IPS-18a (cell line): Measurements from ENCODE around the gene PIKFYVE.

ENCODE experiments used
- H3K27ac ChIP-seq: one replicate; pipeline ENCODE4 v1.5.1; 2013; ENCODE audit warnings: low read length
- H3K27me3 ChIP-seq: one replicate; pipeline ENCODE4 v1.6.1; 2013; ENCODE audit warnings: mild to moderate bottlenecking, low read length; ENCODE audit not compliant: control insufficient read depth, insufficient read depth
- H3K36me3 ChIP-seq: one replicate; pipeline ENCODE4 v1.6.1; 2013; ENCODE audit warnings: low read depth, low read length; ENCODE audit not compliant: control insufficient read depth
- H3K4me1 ChIP-seq: one replicate; pipeline ENCODE4 v1.6.1; 2013; ENCODE audit warnings: low read depth, low read length; ENCODE audit not compliant: control insufficient read depth
- H3K4me3 ChIP-seq: one replicate; pipeline ENCODE4 v1.5.1; 2013; ENCODE audit warnings: low read length
- H3K9ac ChIP-seq: one replicate; pipeline ENCODE4 v1.6.1; 2013; ENCODE audit warnings: mild to moderate bottlenecking, low read length, moderate library complexity
- H3K9me3 ChIP-seq: one replicate; pipeline ENCODE4 v1.6.1; 2013; ENCODE audit warnings: low read depth, low read length; ENCODE audit not compliant: control insufficient read depth

Gene PIKFYVE

DNA sequence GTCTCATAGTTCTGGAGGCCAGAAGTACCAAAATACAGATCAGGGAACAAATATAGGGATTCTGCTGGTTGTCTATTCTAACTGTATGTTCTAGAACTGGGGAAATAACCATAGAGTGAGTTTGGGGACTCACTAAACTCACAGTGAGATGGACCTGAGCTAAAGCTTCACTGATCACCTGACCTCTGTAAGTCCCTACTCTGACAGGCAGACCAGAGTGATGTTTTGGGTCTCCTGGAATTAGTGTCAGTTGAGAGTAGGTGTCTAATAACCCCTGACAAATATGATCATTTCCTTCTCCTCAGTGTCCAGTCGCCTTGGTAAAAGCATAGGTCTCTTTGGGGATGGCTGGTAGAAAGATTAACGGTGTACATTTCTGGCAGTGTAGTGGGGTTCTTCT lies 14.2 kb downstream of the PIKFYVE start:
- Histone ChIP-seq H3K27ac (no peak overlapping the region), H3K4me1 (no peaks in the 10 kb centered on the region), H3K9ac (no peak overlapping the region), H3K9me3 (no peaks in the 10 kb centered on the region), H3K27me3 (no peaks in the 10 kb centered on the region), H3K36me3 (peaks cover 80% of the 10 kb centered on the region), H3K4me3 (no peak overlapping the region)

- Histone ChIP-seq H3K27me3 (no peaks in the 10 kb centered on the region), H3K9me3 (no peaks in the 10 kb centered on the region), H3K4me3 (no peak overlapping the region), H3K9ac (no peak overlapping the region), H3K27ac (no peak overlapping the region), H3K4me1 (no peaks in the 10 kb centered on the region), H3K36me3 (peaks cover 79% of the 10 kb centered on the region)
Measured at GRCh38 chr2:208280933-208281332, 14.9 kb downstream of the PIKFYVE start.

GRCh38 chr2:208285853-208286252 lies 19.8 kb downstream of the PIKFYVE start:
- no peaks in the 10 kb centered on the region for H3K27me3 ChIP-seq
- peaks cover 60% of the 10 kb centered on the region for H3K36me3 ChIP-seq
- H3K4me3 ChIP-seq = no peak overlapping the region
- no peak overlapping the region for H3K9ac ChIP-seq
- no peaks in the 10 kb centered on the region for H3K4me1 ChIP-seq
- H3K27ac ChIP-seq = no peak overlapping the region
- no peaks in the 10 kb centered on the region for H3K9me3 ChIP-seq

GRCh38 chr2:208294482-208295024 lies 28.5 kb downstream of the PIKFYVE start:
- no peaks in the 10 kb centered on the region for H3K9me3 ChIP-seq
- H3K4me3 ChIP-seq = no peak overlapping the region
- no peak overlapping the region for H3K27ac ChIP-seq
- no peaks in the 10 kb centered on the region for H3K4me1 ChIP-seq
- H3K9ac ChIP-seq = no peak overlapping the region
- peaks cover 37% of the 10 kb centered on the region for H3K36me3 ChIP-seq
- no peaks in the 10 kb centered on the region for H3K27me3 ChIP-seq

- Histone ChIP-seq H3K4me1 (no peaks in the 10 kb centered on the region), H3K27me3 (no peaks in the 10 kb centered on the region), H3K36me3 (peaks cover 33% of the 10 kb centered on the region), H3K4me3 (no peak overlapping the region), H3K9me3 (no peaks in the 10 kb centered on the region), H3K27ac (no peak overlapping the region), H3K9ac (no peak overlapping the region)
Measured at GRCh38 chr2:208295834-208296233, 29.8 kb downstream of the PIKFYVE start.

DNA sequence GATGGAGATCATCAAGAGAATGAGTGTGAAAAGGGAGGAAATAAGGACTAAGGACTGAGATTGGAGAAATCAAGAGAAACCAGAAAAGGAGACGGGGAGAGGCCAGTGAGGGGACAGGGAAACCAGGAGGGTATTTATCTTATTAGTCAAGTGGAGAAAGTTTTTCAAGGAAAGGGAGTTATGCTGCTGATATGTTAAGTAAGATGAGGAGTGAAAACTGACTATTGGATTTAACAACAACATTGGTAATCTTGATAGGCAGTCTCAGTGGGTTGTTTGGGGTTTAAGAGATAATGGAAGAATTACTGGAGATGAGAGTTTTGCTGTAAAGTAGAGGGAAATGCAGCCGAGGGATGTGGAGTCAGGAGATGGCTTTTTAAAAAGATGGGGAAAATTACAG lies 30.6 kb downstream of the PIKFYVE start:
- Histone ChIP-seq H3K4me1 (no peaks in the 10 kb centered on the region), H3K36me3 (peaks cover 39% of the 10 kb centered on the region), H3K9ac (no peak overlapping the region), H3K27ac (no peak overlapping the region), H3K27me3 (no peaks in the 10 kb centered on the region), H3K4me3 (no peak overlapping the region), H3K9me3 (no peaks in the 10 kb centered on the region)

GRCh38 chr2:208297961-208298360 lies 31.9 kb downstream of the PIKFYVE start:
- Histone ChIP-seq H3K4me3 (no peak overlapping the region), H3K9ac (no peak overlapping the region), H3K9me3 (no peaks in the 10 kb centered on the region)

GRCh38 chr2:208300847-208301618 lies 35.0 kb downstream of the PIKFYVE start:
- Histone ChIP-seq H3K36me3 (peaks cover 64% of the 10 kb centered on the region), H3K27me3 (no peaks in the 10 kb centered on the region), H3K9ac (no peak overlapping the region), H3K4me1 (no peaks in the 10 kb centered on the region), H3K27ac (no peak overlapping the region), H3K4me3 (no peak overlapping the region), H3K9me3 (no peaks in the 10 kb centered on the region)

More at GRCh38 chr2:208297961-208298360, 31.9 kb downstream of the PIKFYVE start:
- Histone ChIP-seq H3K4me1 (no peaks in the 10 kb centered on the region), H3K27ac (no peak overlapping the region), H3K36me3 (peaks cover 49% of the 10 kb centered on the region), H3K27me3 (no peaks in the 10 kb centered on the region)

DNA sequence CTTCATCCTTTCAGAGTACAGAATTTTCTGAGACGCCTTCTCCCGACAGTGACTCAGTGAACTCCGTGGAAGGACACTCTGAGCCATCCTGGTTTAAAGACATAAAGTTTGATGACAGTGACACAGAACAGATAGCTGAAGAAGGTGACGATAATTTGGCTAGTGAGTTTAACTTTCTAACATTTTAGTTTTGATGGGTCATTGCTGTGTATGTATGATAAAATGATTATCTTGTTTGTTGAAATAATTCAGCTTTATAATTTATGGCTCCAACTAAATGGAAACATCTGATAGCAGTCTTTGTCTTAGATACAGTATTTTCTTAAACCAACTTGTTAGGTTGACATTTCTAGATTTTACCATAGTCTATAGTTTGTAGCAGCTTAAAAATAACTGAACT lies 38.1 kb downstream of the PIKFYVE start:
- H3K4me1 ChIP-seq = no peaks in the 10 kb centered on the region
- no peak overlapping the region for H3K27ac ChIP-seq
- H3K9me3 ChIP-seq = no peaks in the 10 kb centered on the region
- H3K9ac ChIP-seq = no peak overlapping the region
- no peaks in the 10 kb centered on the region for H3K27me3 ChIP-seq
- H3K4me3 ChIP-seq = no peak overlapping the region
- peaks cover 56% of the 10 kb centered on the region for H3K36me3 ChIP-seq

DNA sequence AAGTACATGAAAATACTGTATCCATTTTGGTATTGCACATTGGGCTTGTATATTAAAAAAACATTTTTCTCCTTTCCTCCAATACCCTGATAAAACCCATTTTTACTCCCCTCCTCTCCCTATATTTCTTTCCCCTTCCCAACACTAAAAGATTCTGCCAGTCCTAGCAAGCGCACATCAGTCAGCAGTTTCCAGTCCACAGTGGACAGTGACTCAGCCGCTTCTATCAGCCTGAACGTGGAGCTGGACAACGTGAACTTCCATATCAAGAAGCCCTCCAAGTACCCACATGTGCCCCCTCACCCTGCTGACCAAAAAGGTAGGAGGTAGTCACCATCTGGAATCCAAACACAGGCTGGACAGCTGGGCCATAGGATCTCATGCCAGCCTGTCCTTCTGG lies 38.6 kb downstream of the PIKFYVE start:
- Histone ChIP-seq H3K27ac (no peak overlapping the region), H3K9me3 (no peaks in the 10 kb centered on the region), H3K27me3 (no peaks in the 10 kb centered on the region), H3K4me1 (no peaks in the 10 kb centered on the region), H3K36me3 (peaks cover 52% of the 10 kb centered on the region), H3K9ac (no peak overlapping the region), H3K4me3 (no peak overlapping the region)

DNA sequence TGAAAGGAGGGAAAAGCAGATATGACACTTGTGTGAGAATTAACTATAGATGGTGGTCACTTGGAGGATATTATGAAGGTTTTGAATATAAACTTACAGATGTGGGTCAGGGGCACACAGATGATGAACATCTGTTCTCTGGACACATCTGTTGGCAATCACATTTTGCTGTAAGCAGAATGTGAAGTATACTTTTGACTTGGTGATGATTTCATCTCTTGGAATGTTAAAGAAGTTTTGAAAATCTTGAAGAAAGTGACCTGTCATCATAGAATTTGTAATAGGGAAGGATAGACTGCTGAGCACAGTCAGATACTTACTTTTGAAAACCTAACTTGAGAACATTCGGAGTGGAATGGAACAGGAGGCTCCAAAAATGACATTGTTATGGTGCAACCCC lies 40.2 kb downstream of the PIKFYVE start:
- H3K9ac ChIP-seq = no peak overlapping the region
- no peak overlapping the region for H3K27ac ChIP-seq
- H3K4me3 ChIP-seq = no peak overlapping the region
- H3K36me3 ChIP-seq = peaks cover 43% of the 10 kb centered on the region
- no peaks in the 10 kb centered on the region for H3K9me3 ChIP-seq
- H3K27me3 ChIP-seq = no peaks in the 10 kb centered on the region
- no peaks in the 10 kb centered on the region for H3K4me1 ChIP-seq

GRCh38 chr2:208311321-208311720 lies 45.3 kb downstream of the PIKFYVE start:
- Histone ChIP-seq H3K4me1 (no peaks in the 10 kb centered on the region), H3K9ac (no peak overlapping the region), H3K27me3 (no peaks in the 10 kb centered on the region), H3K4me3 (no peak overlapping the region), H3K9me3 (no peaks in the 10 kb centered on the region), H3K36me3 (peaks cover 19% of the 10 kb centered on the region), H3K27ac (no peak overlapping the region)
